ENCODE measurements around the gene NKTR.
"Not testable (repeated sequence)": the region's sequence is repeated elsewhere in the genome, so short reads cannot be mapped to it uniquely, and the experiment has no call there.

Gene NKTR

DNA sequence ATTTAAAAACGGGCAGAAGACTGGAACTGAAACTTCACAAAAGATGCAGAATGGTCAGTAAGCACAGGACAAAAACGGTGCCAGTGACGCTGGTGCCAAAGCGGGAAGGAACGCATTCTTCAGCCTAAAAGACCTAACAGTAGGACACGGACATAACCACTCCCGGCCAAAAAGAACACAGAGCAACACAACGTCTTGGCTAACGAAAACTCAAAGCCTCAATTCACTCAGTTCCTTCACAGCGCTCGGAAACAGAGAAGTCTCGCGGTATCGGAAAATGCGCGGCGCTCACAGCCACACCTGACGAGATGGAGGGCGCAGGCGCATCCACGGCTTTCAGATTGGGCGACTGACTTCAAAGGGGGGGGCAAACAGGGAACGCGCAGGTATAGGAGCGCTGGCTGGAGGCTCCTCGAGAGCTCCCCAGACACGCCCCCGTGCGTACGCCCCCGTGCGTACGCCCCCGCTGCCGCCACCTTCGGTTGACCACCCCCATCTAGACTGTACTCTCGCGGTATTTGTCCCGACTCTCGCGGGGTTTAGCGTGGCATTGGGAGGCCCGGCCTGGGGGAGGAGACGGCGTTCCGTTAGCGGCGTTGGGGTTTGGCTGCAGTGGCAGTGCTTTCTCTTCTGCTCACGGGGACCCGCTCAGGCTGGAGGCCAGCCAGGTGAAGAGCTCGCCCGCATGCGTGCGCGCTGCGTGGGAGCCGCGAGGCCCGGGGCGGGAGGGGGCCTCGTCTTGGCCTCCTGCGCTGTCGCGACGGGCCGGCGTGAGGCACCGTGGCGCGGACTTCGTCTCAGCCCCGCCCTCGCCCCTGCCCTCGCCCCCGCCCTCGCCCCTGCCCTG is at the start of gene NKTR:
NKTR (plus strand) TSS at position 576 of the 847 bp plus-strand sequence. CDS start 321 bp downstream, outside the sequence.
- DNase-seq, result peak; percentile 66

DNA sequence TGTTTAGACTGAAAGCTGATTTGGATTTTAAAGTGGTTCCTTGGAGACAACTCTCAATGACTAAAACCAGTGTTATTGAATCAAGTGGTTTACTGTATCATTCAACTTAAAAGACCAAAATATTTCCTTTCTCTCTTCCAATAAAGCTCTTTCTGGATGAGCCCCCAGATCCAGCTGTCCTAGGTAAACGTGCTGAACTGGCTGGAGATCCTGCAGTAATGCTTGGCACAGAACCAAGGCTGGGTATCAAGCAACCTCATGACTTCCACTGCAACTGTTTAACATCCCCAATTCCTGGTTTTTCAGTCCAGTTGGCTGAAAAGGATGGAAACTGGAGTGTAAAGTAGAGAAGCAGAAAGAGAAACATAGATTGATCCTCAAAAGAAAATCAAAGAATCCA is 47.7 kb upstream of the NKTR start:
- no peak for DNase-seq

GRCh38 chr3:42556089-42556632 is 44.3 kb upstream of the NKTR start:
- no peak for DNase-seq

DNA sequence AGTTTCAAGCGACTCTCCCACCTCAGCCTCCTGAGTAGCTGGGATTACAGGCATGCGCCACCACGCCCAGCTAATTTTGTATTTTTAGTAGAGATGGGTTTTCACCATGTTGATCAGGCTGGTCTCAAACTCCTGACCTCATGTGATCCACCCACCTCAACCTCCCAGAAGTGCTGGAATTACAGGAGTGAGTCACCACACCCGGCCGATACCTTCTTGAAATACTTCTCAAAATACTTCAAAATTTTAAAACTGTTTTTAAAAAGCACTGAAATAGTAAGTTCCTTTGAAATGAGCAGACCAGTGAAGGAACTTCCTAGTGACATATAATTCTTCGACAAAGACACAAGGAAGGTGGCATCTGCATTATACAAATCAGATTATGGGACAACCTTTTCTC is 43.7 kb upstream of the NKTR start:
- DNase-seq, result not testable (repeated sequence)

DNA sequence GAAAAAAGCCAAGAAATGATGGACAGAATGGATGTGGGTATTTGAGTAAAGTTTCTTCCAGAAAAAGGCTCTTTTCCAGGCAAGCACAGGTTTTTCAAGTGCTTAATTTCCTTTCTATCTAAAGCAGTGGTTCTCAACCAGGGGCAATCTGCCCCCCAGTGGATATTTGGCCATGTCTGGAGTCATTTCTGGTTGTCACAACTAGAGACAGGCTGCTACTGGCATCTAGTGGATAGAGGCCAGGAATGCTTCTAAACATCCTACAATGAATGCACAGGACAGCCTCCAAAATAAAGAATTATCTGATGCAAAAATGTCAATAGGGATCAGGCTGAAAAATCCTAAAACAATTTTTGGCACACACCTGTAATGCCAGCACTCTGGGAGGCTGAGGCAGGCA is 42.6 kb upstream of the NKTR start:
- DNase-seq, result no peak

DNA sequence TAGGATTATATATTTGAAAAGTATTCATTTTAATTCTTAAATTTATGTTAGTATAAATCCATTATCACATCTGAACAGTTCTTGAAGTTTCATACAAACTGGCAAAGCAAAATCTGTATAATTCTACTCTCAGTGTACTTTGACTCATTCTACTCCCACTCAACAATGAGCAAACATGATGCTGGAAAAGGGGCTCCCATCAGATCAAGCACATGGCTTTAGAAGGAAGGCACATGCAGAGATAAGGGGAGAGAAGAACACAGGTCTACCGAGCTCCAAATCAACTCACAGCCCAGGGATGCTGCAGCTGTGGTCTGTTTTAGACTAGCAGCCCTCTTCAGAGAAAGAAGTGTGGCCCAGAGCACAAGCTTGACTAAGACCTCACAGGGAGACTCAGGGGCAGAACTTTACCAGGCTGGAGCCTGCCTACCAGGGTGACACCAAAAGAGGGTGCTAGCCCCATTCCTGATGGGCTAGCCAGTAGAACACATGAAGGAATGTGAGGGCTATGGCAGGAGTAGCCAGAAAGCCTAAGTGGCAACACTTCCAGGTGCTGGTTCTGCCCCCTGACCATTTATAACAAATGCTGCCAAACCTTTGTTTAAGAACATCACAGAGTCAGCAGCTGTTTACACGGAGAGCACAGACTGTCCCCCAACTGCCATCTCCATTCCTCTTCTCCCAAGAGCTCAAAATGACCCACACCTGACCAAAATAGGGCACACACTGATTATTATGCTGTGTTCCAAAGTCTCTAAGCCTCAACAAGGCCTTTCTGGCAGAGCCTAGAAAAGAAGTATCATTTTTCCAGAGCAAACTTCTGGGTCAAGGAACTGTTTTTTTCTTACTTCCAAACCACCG is 38.2 kb upstream of the NKTR start:
- DNase-seq, result no peak

GRCh38 chr3:42569593-42570142 is 30.8 kb upstream of the NKTR start:
- no peak for DNase-seq

GRCh38 chr3:42572278-42572677 is 28.2 kb upstream of the NKTR start:
- DNase-seq, result no peak

GRCh38 chr3:42575137-42575741 is 25.2 kb upstream of the NKTR start:
- no peak for DNase-seq

- no peak for DNase-seq
Measured at GRCh38 chr3:42578054-42578453, 22.4 kb upstream of the NKTR start.

GRCh38 chr3:42579346-42579745 is 21.1 kb upstream of the NKTR start:
- DNase-seq, result not testable (repeated sequence)

DNA sequence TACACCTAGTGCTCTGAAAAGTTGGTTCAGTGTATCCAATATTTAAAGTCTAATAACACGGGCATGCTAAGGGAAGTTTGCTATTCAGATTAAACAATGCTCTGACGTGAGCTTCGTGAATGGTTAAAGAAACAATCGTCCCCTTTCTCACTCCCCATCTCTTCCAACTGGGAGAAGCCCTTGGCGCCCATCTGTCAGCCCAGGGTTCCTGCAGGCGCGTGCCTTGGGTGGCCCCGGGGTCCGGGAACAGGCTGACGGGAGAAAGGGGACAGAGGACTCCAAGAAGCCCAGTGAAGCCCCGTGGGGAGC is 19.1 kb upstream of the NKTR start:
- DNase-seq, result no peak

DNA sequence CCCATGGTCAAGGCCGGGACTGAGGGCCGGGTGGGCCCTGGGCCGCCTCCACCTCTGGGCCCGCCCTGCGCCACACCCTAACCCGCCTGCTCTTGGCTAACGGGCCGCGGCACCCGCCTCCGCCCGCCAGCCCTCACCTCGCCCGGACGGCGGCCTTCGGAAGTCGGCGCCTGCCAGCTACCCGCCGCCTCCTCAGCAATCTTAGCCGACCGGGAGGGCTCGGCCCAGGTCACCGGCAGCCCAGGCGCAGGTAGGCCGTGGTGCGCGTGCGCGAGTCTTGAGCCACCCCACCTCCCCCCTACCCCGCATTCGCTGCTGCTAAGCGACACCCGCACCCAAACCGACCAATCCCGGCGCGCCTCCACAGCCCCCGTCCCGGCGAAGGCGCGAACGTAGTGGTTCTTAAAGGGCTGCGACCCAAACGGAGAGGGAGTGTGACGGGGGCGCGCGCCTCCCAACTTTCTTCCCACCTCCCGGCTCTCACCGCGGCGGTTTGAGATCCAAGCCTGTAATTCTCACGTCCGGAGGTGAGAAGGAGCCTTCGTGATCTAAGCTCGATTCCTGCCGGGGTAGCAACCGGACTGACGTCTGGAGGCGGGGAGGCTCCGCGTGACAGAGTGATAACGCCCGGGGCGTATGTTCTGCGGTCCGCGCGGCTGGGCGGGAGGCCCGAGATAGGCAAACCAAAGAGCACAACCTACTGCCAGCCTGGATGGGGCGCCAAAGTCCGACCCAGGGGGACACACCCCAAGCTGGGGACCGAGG is 18.6 kb upstream of the NKTR start, which contains the start of gene SEC22C:
SEC22C (minus strand) TSS at position 259 of the 765 bp plus-strand sequence. CDS start 12,921 bp downstream, outside the sequence.
- DNase-seq, result no peak

- no peak for DNase-seq
Measured at GRCh38 chr3:42582474-42583070, 17.9 kb upstream of the NKTR start.

DNA sequence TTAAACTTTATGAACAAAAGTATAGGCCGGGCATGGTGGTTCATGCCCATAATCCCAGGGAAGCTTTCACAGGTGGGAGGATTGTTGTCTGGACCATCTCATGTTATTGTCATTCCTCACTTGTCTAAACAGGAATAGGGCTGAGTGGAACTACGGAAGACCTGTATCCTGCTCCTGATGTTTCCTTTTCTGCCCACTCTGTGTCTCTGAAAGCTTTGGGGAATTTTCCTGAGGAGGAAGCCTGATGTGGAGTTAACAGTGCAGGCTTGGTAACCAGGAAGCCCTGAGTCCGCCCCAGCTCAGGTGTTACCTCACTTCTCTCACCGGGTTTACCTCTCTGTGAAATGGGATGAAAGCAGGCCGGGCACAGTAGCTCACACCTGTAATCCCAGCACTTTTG is 11.9 kb upstream of the NKTR start:
- no peak for DNase-seq

DNA sequence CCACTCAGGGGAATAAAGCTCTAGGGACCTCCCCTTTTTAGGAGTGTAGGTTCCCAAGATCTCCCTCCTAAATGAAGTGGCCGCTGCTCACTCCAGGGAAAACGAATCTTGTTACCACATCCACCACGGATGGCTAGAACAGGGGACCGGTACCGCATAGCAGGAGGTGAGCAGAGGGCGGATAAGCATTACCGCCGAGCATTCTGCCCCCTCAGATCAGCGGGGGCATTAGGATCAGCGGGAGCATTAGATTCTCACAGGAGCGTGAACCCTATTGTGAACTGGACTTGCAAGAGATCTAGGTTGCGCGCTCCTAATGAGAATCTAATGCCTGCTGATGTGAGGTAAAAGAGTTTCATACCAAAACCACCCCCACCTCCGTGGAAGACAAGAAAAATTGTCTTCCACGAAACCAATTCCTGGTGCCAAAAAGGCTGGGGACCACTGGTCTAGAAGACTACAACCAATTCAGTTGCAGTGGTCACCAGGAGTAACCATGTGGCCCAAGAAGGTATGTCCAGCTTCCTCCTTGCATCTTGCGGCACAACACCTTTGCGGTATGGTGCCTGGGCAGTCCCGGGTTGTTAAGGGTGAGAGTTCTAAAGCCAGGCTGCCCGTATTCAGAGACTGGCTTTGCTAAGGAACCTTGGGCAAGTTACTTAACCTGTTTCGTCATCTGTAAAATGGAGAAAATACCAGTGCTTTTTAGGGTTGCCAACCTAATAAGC is 10.9 kb upstream of the NKTR start:
- no peak for DNase-seq

DNA sequence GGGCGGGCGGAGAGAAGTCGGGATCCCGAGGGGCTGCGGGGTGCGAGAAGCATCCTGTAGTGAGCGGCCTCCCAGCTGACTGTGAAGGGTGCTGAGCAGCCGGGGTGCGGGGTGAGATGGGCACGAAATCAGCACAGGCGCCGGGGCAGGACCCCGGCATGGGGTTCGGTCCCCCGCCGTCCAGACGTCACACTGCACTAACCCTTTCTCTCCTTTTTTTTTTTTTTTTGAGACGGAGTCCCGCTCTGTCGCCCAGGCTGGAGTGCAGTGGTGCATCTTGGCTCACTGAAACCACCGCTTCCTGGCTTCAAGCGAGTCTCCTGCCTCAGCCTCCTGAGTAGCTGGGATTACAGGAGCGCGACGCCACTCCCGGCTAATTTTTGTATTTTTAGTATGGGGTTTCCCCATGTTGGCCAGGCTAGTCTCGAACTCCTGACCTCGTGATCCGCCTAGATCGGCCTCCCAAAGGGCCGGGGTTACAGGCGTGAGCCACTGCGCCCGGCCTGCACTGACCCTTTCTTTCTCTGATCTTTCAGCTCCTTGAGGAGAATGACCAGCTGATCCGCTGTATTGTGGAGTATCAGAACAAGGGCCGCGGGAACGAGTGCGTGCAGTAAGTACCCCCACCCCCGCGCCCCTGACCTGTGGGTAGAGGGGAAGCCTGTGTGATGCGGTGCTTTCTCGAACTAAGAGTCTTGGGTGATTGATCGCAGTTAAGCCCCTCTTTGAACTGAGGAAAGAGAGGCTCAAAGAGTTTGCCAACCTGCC is 9.3 kb upstream of the NKTR start:
- DNase-seq, result no peak

DNA sequence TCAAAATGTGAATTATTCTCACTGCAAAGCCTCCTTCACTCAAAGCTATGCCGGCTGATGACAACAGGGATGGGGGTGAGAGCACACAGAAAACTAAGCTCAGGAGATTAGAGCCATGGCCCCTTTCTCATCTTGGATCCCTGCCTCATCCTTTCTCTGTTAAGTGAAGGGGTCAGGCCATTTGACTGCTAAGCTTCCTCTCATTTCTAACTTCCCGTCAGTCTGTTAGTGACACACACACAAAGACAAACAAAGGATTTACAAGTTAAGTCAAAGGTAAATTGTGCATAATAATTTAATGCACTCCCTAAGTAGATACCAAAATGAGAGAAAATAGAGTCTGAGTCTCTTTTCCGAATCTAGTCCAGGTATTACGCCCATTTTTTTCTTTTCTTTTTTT is 8.7 kb upstream of the NKTR start:
- DNase-seq, result no peak

- DNase-seq, result no peak
Measured at GRCh38 chr3:42593635-42594034, 6.9 kb upstream of the NKTR start.

DNA sequence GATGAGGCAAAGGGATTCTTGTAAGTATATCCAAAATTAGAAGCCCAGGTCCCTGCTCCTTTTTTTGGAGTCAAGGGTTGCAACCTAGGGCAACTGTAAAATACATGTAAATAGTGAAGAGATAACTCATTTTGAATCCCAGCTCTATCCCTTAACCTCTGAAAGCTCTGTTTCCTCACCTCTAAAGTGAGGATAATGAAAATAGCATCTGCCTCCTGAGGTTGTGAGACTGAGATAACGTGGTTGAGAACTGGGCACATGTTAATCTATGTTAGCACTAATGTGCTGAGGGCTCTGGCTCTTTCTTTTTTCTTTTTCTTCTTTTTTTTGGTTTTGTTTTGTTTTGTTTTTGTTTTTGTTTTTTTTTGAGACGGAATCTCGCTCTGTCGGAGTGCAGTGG is 4.8 kb upstream of the NKTR start:
- no peak for DNase-seq

All from NCI-H2081 treated with DMSO at 0.1 percent for 48 hours (cell line).